HEK293 (cell line): ENCODE results near the gene PSAP.

Source experiments
- CTCF ChIP-seq: fragments of 450-650 bp; formaldehyde crosslinking; IDR thresholded peaks from 2 replicates; pipeline ENCODE4 v1.5.1; 2016; ENCODE audit warnings: missing biosample characterization, missing genetic modification characterization
- KLF1 ChIP-seq: fragments of 450-650 bp; formaldehyde crosslinking; IDR thresholded peaks from 2 replicates; pipeline ENCODE4 v1.5.1; 2016; ENCODE audit warnings: missing biosample characterization, missing genetic modification characterization
- ZBTB1 ChIP-seq: fragments of 450-650 bp; formaldehyde crosslinking; IDR thresholded peaks from 2 replicates; pipeline ENCODE4 v1.5.1; 2016; ENCODE audit warnings: missing biosample characterization, missing genetic modification characterization
- ZNF174 ChIP-seq: fragments of 450-650 bp; formaldehyde crosslinking; IDR thresholded peaks from 2 replicates; pipeline ENCODE4 v1.5.0; 2017; ENCODE audit warnings: missing biosample characterization, mild to moderate bottlenecking, missing genetic modification characterization
- ZNF239 ChIP-seq: fragments of 450-650 bp; formaldehyde crosslinking; IDR thresholded peaks from 2 replicates; pipeline ENCODE4 v1.5.1; 2016; ENCODE audit warnings: missing biosample characterization, missing genetic modification characterization
- ZNF514 ChIP-seq: fragments of 450-650 bp; formaldehyde crosslinking; IDR thresholded peaks from 2 replicates; pipeline ENCODE4 v1.5.1; 2016; ENCODE audit warnings: missing biosample characterization, missing genetic modification characterization
- ZNF549 ChIP-seq: fragments of 450-650 bp; IDR thresholded peaks from 2 replicates; pipeline ENCODE4 v1.5.1; 2018; ENCODE audit warnings: missing biosample characterization, missing genetic modification characterization, mild to moderate bottlenecking, inconsistent platforms, moderate library complexity
- ZNF747 ChIP-seq: fragments of 450-650 bp; formaldehyde crosslinking; IDR thresholded peaks from 2 replicates; pipeline ENCODE4 v1.5.1; 2016; ENCODE audit warnings: missing biosample characterization, missing genetic modification characterization
- TF ChIP-seq, protein P1 (sequence below): fragments of 450-650 bp; formaldehyde crosslinking; IDR thresholded peaks from 2 replicates; pipeline ENCODE4 v1.5.1; 2016; ENCODE audit warnings: missing biosample characterization, missing genetic modification characterization
- TF ChIP-seq, protein P2 (sequence below): fragments of 450-650 bp; formaldehyde crosslinking; IDR thresholded peaks from 2 replicates; pipeline ENCODE4 v1.5.1; 2016; ENCODE audit warnings: missing biosample characterization, missing genetic modification characterization

- no peak for TF ChIP-seq CTCF
- no peak for TF ChIP-seq ZNF747 (tag by site-specific recombination)
- TF ChIP-seq ZNF514 (tag by site-specific recombination): no peak
- TF ChIP-seq ZNF549: no peak
- TF ChIP-seq, protein P1, sequence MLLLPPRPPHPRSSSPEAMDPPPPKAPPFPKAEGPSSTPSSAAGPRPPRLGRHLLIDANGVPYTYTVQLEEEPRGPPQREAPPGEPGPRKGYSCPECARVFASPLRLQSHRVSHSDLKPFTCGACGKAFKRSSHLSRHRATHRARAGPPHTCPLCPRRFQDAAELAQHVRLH: no peak
- TF ChIP-seq ZNF239 (tag by site-specific recombination): no peak
- no peak for TF ChIP-seq KLF1 (tag by site-specific recombination)
- TF ChIP-seq ZBTB1 (tag by site-specific recombination): no peak
- TF ChIP-seq, protein P2, sequence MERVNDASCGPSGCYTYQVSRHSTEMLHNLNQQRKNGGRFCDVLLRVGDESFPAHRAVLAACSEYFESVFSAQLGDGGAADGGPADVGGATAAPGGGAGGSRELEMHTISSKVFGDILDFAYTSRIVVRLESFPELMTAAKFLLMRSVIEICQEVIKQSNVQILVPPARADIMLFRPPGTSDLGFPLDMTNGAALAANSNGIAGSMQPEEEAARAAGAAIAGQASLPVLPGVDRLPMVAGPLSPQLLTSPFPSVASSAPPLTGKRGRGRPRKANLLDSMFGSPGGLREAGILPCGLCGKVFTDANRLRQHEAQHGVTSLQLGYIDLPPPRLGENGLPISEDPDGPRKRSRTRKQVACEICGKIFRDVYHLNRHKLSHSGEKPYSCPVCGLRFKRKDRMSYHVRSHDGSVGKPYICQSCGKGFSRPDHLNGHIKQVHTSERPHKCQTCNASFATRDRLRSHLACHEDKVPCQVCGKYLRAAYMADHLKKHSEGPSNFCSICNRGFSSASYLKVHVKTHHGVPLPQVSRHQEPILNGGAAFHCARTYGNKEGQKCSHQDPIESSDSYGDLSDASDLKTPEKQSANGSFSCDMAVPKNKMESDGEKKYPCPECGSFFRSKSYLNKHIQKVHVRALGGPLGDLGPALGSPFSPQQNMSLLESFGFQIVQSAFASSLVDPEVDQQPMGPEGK (tag by site-specific recombination): no peak
- no peak for TF ChIP-seq ZNF174
Observed at GRCh38 chr10:71899665-71900412, 48.8 kb upstream of the PSAP start.
